Ishikawa (cell line): ENCODE data around the gene AEN.

Source experiments
- CEBPB ChIP-seq: IDR thresholded peaks from 2 replicates; pipeline ENCODE4 v1.6.1; 2012
- CREB1 ChIP-seq: IDR thresholded peaks from 2 replicates; pipeline ENCODE4 v1.6.1; 2012; ENCODE audit warnings: low read depth
- EGR1 ChIP-seq: IDR thresholded peaks from 2 replicates; pipeline ENCODE4 v1.6.1; 2012
- EP300 ChIP-seq: IDR thresholded peaks from 2 replicates; pipeline ENCODE4 v1.6.1; 2012; ENCODE audit warnings: borderline replicate concordance
- FOXM1 ChIP-seq: IDR thresholded peaks from 2 replicates; pipeline ENCODE4 v1.6.1; 2012; ENCODE audit warnings: low read depth, borderline replicate concordance
- NFIC ChIP-seq: IDR thresholded peaks from 2 replicates; pipeline ENCODE4 v1.6.1; 2012
- RAD21 ChIP-seq: IDR thresholded peaks from 2 replicates; pipeline ENCODE4 v1.6.1; 2012; ENCODE audit warnings: low read depth
- TAF1 ChIP-seq: IDR thresholded peaks from 2 replicates; pipeline ENCODE4 v1.6.1; 2012; ENCODE audit warnings: low read depth, mild to moderate bottlenecking
- TCF12 ChIP-seq: IDR thresholded peaks from 2 replicates; pipeline ENCODE4 v1.6.1; 2012; ENCODE audit warnings: low read depth
- TEAD4 ChIP-seq: IDR thresholded peaks from 2 replicates; pipeline ENCODE4 v1.6.1; 2012
- YY1 ChIP-seq: IDR thresholded peaks from 2 replicates; pipeline ENCODE4 v1.6.1; 2012; ENCODE audit warnings: low read depth
- ZBTB7A ChIP-seq: IDR thresholded peaks from 2 replicates; pipeline ENCODE4 v1.6.1; 2012; ENCODE audit warnings: low read depth
- TF ChIP-seq, protein P1 (sequence below): IDR thresholded peaks from 2 replicates; pipeline ENCODE4 v1.6.1; 2012
- TF ChIP-seq, protein P2 (sequence below): IDR thresholded peaks from 2 replicates; pipeline ENCODE4 v1.6.1; 2012
- TF ChIP-seq, protein P3 (sequence below): IDR thresholded peaks from 2 replicates; pipeline ENCODE4 v1.6.1; 2012; ENCODE audit warnings: low read depth, mild to moderate bottlenecking

The AEN gene

DNA sequence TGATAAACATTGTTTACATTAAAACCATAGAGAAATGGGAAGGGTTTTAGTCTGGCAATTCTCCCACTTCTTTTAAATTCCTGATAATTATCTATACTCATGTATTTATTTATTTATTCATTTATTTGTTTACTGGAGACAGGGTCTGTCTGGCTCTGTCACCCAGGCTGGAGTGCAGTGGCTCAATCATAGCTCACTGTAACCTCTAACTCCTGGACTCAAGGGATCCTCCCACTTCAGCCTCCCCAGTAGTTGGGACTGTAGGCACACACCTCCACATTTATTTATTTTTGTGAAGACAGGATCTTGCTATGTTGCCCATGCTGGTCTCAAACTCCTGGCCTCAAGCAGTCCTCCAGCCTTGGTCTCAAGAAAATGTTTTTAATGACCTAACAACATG, 2.5 kb upstream of the AEN start:
- TF ChIP-seq TAF1, result no peak
- no peak for TF ChIP-seq YY1
- TF ChIP-seq ZBTB7A, result no peak

DNA sequence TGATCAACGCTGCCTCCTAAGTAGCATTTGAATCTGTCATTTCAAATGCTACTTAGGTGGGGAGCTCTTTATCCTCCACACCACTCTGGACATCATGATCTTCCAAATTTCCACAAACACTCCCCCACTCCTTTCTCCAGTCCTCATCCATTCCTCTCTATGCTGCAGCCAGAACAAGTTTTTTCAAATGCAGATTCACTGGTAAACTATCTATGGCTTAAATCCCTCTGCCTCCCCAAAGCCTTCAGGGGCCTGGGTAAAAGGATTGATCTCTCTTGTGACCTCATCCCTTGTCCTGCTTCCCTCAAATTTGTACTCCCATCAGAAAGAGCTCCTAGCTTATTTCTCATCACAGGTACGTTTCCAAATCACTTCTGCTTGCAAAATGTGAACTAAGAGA, 1.3 kb upstream of the AEN start:
- TF ChIP-seq TCF12 (no peak), TEAD4 (no peak), FOXM1 (no peak), ZBTB7A (no peak), RAD21 (no peak), CEBPB (no peak), EP300 (no peak), YY1 (no peak), EGR1 (no peak), TAF1 (no peak), CREB1 (no peak)
- TF ChIP-seq, protein P1, sequence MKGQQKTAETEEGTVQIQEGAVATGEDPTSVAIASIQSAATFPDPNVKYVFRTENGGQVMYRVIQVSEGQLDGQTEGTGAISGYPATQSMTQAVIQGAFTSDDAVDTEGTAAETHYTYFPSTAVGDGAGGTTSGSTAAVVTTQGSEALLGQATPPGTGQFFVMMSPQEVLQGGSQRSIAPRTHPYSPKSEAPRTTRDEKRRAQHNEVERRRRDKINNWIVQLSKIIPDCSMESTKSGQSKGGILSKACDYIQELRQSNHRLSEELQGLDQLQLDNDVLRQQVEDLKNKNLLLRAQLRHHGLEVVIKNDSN, result no peak
- TF ChIP-seq, protein P2, sequence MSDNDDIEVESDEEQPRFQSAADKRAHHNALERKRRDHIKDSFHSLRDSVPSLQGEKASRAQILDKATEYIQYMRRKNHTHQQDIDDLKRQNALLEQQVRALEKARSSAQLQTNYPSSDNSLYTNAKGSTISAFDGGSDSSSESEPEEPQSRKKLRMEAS, result no peak
- TF ChIP-seq, protein P3, sequence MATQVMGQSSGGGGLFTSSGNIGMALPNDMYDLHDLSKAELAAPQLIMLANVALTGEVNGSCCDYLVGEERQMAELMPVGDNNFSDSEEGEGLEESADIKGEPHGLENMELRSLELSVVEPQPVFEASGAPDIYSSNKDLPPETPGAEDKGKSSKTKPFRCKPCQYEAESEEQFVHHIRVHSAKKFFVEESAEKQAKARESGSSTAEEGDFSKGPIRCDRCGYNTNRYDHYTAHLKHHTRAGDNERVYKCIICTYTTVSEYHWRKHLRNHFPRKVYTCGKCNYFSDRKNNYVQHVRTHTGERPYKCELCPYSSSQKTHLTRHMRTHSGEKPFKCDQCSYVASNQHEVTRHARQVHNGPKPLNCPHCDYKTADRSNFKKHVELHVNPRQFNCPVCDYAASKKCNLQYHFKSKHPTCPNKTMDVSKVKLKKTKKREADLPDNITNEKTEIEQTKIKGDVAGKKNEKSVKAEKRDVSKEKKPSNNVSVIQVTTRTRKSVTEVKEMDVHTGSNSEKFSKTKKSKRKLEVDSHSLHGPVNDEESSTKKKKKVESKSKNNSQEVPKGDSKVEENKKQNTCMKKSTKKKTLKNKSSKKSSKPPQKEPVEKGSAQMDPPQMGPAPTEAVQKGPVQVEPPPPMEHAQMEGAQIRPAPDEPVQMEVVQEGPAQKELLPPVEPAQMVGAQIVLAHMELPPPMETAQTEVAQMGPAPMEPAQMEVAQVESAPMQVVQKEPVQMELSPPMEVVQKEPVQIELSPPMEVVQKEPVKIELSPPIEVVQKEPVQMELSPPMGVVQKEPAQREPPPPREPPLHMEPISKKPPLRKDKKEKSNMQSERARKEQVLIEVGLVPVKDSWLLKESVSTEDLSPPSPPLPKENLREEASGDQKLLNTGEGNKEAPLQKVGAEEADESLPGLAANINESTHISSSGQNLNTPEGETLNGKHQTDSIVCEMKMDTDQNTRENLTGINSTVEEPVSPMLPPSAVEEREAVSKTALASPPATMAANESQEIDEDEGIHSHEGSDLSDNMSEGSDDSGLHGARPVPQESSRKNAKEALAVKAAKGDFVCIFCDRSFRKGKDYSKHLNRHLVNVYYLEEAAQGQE, result no peak

DNA sequence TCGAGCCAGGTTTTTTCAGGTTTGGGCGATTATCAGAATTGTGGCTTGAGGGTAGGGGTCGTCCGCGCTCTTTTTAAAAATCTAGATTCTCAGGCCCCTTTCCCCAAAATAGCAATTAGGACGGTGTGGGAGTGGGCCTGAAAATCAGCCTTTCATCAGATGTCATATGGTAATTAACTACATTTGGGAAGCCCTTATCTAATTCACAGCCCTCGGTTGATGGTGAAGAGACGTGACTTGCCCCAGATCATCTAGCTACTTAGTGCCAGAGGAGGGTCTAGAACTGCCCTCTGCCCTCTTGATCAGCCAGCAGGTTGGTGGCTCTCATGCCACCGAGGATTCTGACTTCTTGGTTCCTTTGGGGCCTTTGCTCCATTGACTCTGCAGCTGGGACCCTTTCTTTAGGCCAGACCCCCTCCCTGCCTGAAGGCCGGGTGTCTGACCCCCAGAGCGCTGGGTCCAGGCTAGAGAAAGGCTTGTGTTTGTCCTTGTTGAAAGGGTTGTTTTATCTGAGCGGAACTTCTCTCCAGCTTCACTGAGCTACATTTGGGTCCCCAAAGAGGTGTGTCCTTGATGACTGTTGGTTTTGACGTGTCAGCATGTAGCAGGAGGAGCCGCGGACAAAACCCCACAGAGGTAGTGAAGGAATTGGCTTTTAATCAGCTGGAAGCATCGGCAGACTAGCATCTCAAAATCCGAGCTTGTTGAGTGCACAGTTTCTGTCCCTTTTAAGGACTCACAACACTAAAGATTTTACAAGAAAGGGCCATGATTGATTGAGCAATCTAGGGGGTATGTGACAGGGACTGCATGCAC, 857 bp downstream of the AEN start:
- TF ChIP-seq, protein P3, result no peak
- TF ChIP-seq FOXM1 (no peak), YY1 (no peak), TCF12 (no peak), EGR1 (no peak), CEBPB (no peak), NFIC (no peak), ZBTB7A (no peak), RAD21 (no peak), TAF1 (no peak), CREB1 (no peak), TEAD4 (no peak), EP300 (no peak)
- TF ChIP-seq, protein P1, result no peak
- TF ChIP-seq, protein P2, result no peak

DNA sequence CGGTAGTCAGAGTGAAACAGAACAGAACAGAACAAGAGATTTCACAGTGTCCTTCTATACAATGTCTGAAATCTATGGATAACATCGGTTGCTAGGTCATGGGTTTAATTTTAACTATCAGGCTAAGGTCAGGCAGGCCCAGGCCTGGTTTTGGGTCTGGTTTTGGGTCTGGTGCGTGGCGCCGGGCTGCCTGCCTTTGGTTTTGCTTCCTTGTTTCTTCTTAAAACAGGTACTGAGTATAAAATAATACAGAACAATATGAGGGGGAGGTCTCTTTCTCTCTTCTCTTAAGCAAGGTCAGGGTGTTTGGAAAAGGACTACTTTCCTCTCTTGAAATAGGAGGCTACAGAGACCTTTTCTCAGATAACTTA, 1.4 kb downstream of the AEN start:
- TF ChIP-seq YY1 (no peak), EP300 (no peak), TAF1 (no peak), FOXM1 (no peak)
- TF ChIP-seq, protein P2, result no peak

DNA sequence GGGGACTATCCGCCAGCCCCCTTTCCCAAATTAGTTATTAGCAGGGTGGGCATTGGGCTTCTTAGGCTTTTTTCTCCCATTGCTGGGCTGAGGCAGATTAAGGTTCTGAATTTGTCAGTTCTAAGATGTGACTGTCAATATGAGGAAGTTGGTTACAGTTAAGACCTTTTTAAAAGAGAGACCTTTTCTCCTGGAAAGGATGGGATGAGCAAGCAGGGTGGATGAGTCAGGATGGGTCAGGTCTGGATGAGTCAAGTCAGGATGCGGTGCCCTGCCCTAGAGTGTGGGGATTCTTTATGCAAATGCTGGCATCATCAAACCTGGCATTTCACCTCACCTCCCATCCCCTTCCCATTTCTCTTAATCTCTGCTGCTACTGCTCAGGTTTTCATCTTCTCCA, 1.9 kb downstream of the AEN start:
- TF ChIP-seq RAD21, result no peak
- TF ChIP-seq, protein P2, result no peak
- TF ChIP-seq YY1, result no peak
- TF ChIP-seq ZBTB7A, result no peak
- TF ChIP-seq, protein P1, result no peak
- TF ChIP-seq TAF1, result no peak
- TF ChIP-seq, protein P3, result no peak
- no peak for TF ChIP-seq TEAD4
- TF ChIP-seq EGR1, result no peak
- TF ChIP-seq CEBPB, result no peak
- TF ChIP-seq CREB1, result no peak
- TF ChIP-seq EP300, result no peak
- no peak for TF ChIP-seq TCF12
- TF ChIP-seq NFIC, result no peak
- TF ChIP-seq FOXM1, result no peak
